Measurements from ENCODE around the gene BMP4. TPM values are rescaled to one million over a fixed set of nuclear protein-coding genes. Genes with fewer than 3 reads are reported as not detected.

Gene BMP4
- total RNA-seq, 1 experiment from 2014 or later: 12.2 TPM

DNA sequence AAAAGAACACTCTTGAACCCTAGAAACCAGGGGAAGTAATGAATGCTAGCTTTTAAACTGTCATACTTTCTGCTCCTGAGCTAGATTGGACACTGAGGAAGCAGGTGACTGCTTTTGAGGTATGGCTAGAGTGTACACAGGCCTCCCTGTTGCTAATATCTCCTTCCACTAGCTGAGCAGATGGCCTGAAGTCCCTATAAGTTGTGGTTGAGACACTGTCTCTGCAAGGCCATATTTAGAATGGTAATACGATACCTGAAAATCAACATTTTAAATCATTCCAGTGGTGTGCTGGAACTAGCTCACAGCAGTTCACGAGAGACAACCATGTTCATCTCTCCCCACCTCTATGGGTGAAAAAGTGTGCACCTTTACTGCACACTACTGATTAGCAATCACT lies 46.4 kb upstream of the BMP4 start:
- H3K9me3 Mint-ChIP-seq: peaks cover 4 to 10% of the 10 kb centered on the region in 2 experiments; a peak in 3 of 5 replicates
- no peaks in the 10 kb centered on the region for H3K79me1 ChIP-seq (ENCODE audit: insufficient read depth, low read depth, low read length, poor library complexity, severe bottlenecking)
- peaks cover 1% of the 10 kb centered on the region; the same call in 1 of the 2 replicates for H3K27me3 Mint-ChIP-seq (ENCODE audit: low read depth)
- H3K9me3 ChIP-seq (ENCODE audit: control insufficient read depth, low read depth, low read length): no peaks in the 10 kb centered on the region
- peaks cover 3% of the 10 kb centered on the region; the same call in 1 of the 2 replicates for H3K4me1 ChIP-seq (ENCODE audit: insufficient read depth, low read length)
- no peaks in the 10 kb centered on the region for H3K79me2 ChIP-seq (ENCODE audit: insufficient read depth, low read length)
- H3T11ph ChIP-seq (ENCODE audit: low read length): no peak overlapping the region
- peaks cover 26 to 27% of the 10 kb centered on the region in 2 experiments for H3K4me1 Mint-ChIP-seq
- no CpG with 5 or more reads among the region's 2 CpGs for WGBS (ENCODE audit: extremely low coverage, insufficient read length, low lambda C conversion rate)
- no peak overlapping the region for H4K8ac ChIP-seq (replicated peaks; ENCODE audit: insufficient read length, low read depth, low read length)
- H3K18ac ChIP-seq (ENCODE audit: insufficient read length, low read depth, low read length): no peak overlapping the region
- peaks cover 0 to 4% (median 3%) of the 10 kb centered on the region in 3 experiments; a peak in 2 of 7 replicates for H3K36me3 Mint-ChIP-seq (ENCODE audit: insufficient read depth in 1 of 3, low read depth in 3 of 3)
- no peaks in the 10 kb centered on the region for H3K23me2 ChIP-seq (ENCODE audit: insufficient read length, low read depth, low read length, poor library complexity, severe bottlenecking)
- no peak overlapping the region for H3K4me3 Mint-ChIP-seq
- H3K9ac ChIP-seq (ENCODE audit: extremely low read depth, insufficient read length, low read length): no peak overlapping the region
- TF ChIP-seq, protein P1, sequence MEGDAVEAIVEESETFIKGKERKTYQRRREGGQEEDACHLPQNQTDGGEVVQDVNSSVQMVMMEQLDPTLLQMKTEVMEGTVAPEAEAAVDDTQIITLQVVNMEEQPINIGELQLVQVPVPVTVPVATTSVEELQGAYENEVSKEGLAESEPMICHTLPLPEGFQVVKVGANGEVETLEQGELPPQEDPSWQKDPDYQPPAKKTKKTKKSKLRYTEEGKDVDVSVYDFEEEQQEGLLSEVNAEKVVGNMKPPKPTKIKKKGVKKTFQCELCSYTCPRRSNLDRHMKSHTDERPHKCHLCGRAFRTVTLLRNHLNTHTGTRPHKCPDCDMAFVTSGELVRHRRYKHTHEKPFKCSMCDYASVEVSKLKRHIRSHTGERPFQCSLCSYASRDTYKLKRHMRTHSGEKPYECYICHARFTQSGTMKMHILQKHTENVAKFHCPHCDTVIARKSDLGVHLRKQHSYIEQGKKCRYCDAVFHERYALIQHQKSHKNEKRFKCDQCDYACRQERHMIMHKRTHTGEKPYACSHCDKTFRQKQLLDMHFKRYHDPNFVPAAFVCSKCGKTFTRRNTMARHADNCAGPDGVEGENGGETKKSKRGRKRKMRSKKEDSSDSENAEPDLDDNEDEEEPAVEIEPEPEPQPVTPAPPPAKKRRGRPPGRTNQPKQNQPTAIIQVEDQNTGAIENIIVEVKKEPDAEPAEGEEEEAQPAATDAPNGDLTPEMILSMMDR (conservative IDR thresholded peaks at IDR 0.05): no peak
- H3K27ac ChIP-seq (ENCODE audit: insufficient read length, low read depth, low read length): no peak overlapping the region
- no peak overlapping the region; a peak in 1 of 7 replicates for H3K27ac Mint-ChIP-seq
- no peak overlapping the region for H3K4me2 ChIP-seq (ENCODE audit: insufficient read depth, insufficient read length, low read length)
- H3K27me3 ChIP-seq (ENCODE audit: insufficient read depth, low read length): no peaks in the 10 kb centered on the region
- H3K23ac ChIP-seq (ENCODE audit: insufficient read length, low read depth, low read length): no peak overlapping the region
- no peak overlapping the region for H4K5ac ChIP-seq (ENCODE audit: insufficient read length, low read depth, low read length)
- no peak overlapping the region for H2AFZ ChIP-seq (ENCODE audit: low read length)
- no peak overlapping the region for H2BK20ac ChIP-seq (ENCODE audit: low read depth, low read length, poor library complexity, severe bottlenecking)
- H2BK12ac ChIP-seq (ENCODE audit: insufficient read length, low read depth, low read length): no peak overlapping the region
- no peak overlapping the region for H3K56ac ChIP-seq (ENCODE audit: insufficient read length, low read depth, low read length)
- H3K4ac ChIP-seq (ENCODE audit: low read depth, low read length): no peak overlapping the region
- DNase-seq: no peak
- no peaks in the 10 kb centered on the region for H4K20me1 ChIP-seq (ENCODE audit: control insufficient read depth, insufficient read depth, insufficient read length)
- H2AK5ac ChIP-seq (ENCODE audit: insufficient read length, low read length): no peak overlapping the region
- H2BK5ac ChIP-seq (ENCODE audit: insufficient read length, low read length): no peak overlapping the region
- H2BK120ac ChIP-seq (ENCODE audit: low read depth, low read length, poor library complexity, severe bottlenecking): no peak overlapping the region
- no peak overlapping the region for H3K14ac ChIP-seq (ENCODE audit: insufficient read depth, low read length)
- no peak overlapping the region for H4K91ac ChIP-seq (ENCODE audit: insufficient read length, low read depth, low read length)
- no peak overlapping the region for H2BK15ac ChIP-seq (ENCODE audit: low read depth, low read length)

Data from H9 (cell line).